ENCODE measurements around the gene PDE2A.

The PDE2A gene

GRCh38 chr11:72627594-72628281 lies 46.5 kb downstream of the PDE2A start:
- no peak overlapping the region for H3K4me3 ChIP-seq (replicated peaks; ENCODE audit: low read depth, low read length)
- TF ChIP-seq, protein P1, sequence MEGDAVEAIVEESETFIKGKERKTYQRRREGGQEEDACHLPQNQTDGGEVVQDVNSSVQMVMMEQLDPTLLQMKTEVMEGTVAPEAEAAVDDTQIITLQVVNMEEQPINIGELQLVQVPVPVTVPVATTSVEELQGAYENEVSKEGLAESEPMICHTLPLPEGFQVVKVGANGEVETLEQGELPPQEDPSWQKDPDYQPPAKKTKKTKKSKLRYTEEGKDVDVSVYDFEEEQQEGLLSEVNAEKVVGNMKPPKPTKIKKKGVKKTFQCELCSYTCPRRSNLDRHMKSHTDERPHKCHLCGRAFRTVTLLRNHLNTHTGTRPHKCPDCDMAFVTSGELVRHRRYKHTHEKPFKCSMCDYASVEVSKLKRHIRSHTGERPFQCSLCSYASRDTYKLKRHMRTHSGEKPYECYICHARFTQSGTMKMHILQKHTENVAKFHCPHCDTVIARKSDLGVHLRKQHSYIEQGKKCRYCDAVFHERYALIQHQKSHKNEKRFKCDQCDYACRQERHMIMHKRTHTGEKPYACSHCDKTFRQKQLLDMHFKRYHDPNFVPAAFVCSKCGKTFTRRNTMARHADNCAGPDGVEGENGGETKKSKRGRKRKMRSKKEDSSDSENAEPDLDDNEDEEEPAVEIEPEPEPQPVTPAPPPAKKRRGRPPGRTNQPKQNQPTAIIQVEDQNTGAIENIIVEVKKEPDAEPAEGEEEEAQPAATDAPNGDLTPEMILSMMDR (IDR thresholded peaks at IDR 0.05; ENCODE audit: low read depth, low read length, missing control alignments) = no peak

GRCh38 chr11:72626414-72626936 lies 47.7 kb downstream of the PDE2A start:
- no peak for DNase-seq (ENCODE audit: extremely low read depth, low read depth)
- no peak overlapping the region for H3K4me3 ChIP-seq (replicated peaks; ENCODE audit: low read depth, low read length)
- TF ChIP-seq, protein P1 (IDR thresholded peaks at IDR 0.05; ENCODE audit: low read depth, low read length, missing control alignments) = no peak

More at GRCh38 chr11:72627594-72628281, 46.5 kb downstream of the PDE2A start:
- DNase-seq (ENCODE audit: extremely low read depth, low read depth) = no peak

DNA sequence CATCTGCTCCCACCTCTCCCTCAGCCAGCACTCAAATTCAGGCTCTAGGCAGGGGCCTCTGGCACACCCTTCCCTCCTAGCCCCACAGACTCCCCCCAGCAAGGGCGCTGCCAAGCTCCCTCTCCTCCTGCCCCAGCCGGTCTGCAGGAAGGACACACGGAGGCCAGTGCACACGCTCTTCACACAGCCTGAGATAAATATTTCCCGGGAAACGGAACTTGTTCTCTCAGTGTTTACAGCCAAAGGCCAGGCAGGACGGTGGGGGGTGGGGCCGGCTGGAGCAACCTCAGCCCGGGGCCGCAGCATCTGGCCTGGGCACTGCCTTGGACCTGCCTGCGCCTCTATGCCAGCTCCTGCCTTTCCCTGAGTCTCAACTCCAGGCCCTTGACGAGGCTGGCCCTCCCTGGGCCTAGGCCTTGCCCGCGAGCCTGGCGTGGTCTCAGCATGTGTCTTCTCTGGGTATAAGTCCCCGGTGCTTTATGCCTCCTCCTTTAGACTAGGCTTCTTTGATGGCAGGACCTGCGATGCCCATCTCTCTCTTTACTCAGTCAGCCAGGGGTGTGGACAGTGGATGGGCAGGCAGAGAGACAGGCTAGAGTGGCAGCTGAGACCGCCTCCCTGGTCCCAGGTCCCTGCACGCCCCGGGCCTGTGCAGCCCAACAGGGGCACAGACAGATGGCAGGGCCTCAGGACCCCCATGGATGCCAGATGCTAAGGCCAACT lies 48.4 kb downstream of the PDE2A start:
- no peak for DNase-seq (ENCODE audit: extremely low read depth, low read depth)
- H3K4me3 ChIP-seq (replicated peaks; ENCODE audit: low read depth, low read length) = no peak overlapping the region
- TF ChIP-seq, protein P1 (IDR thresholded peaks at IDR 0.05; ENCODE audit: low read depth, low read length, missing control alignments) = no peak

DNA sequence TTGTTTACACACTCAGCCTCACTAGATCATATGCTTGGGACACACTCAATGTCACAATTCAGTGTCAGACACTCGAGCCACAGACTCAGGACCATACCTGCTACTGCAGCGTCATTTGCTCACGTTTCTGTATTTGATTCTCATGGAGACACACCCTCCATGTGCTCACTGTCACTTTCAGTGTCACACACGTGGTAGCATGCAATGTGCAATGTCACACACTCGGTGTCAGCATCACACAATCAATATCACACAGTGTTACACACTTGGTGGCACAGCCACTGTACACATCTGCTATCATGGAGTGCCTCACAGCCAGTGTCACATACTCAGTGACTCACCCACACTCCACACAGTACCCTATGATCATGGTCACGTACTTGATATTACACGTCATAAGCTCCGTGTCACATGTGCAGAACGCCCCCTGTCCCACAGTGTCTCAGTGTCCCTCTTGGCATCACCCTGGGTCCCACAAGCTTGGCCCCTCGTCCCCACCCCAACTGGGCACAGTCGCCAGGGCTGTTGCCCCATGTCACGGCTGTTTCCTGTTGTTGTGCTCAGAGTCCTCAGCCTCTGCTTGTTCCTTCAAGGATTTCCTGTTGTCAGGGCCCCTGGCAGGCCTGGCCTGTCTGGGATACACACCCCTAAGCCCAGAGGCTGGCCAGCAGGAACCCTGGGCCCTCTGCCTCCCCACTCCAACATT lies 49.6 kb downstream of the PDE2A start:
- no peak overlapping the region for H3K4me3 ChIP-seq (replicated peaks; ENCODE audit: low read depth, low read length)
- TF ChIP-seq, protein P1 (IDR thresholded peaks at IDR 0.05; ENCODE audit: low read depth, low read length, missing control alignments) = no peak
- no peak for DNase-seq (ENCODE audit: extremely low read depth, low read depth)

DNA sequence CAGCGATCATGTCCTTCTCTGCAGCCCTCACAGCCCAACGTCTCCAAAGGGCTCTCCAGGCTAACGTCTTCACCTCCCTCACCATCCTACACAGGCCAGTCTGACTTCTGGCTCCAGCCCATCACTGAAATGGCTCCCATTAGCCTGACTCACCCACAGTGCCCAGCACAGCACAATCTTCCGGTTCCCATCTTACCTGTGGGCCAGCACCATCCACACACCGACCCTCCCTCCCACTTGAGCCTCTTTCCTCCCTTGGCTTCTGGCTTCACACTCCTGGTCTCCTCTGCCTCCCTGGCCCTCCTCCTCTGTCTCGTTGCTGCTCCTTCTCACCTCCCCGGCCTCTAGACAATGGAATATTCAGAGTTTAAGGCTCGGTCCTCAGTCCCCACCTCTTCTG lies 51.2 kb downstream of the PDE2A start:
- no peak overlapping the region for H3K4me3 ChIP-seq (replicated peaks; ENCODE audit: low read depth, low read length)
- DNase-seq (ENCODE audit: extremely low read depth, low read depth) = no peak
- TF ChIP-seq, protein P1 (IDR thresholded peaks at IDR 0.05; ENCODE audit: low read depth, low read length, missing control alignments) = no peak

DNA sequence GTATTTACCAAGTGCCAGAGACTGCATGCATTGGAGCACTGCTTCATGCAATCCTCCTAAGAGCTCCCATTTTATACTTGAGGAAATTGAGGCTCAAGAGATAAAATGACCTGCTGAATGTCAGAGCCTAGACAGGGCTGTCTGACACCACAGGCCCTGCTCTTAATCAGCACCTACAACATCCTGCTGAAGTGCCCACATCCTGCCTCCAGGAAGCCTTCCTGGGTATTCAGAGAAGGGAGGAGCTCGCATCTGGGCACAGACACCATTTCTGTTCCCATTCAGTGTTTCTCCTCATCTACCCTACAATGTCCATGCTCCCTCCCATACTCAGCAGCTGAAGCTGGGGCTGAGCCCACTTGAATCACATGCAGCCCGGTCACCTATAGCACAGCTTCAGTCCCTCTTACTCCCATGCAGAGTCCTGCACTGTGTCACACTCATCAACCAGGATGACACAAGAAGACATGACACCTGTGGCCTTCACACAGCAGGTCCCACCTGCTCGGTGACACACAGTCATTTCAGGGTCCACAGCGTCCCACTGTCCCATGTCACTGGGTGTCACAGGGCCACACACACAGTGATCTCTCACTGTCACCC lies 53.1 kb downstream of the PDE2A start:
- DNase-seq (ENCODE audit: extremely low read depth, low read depth) = no peak
- H3K4me3 ChIP-seq (replicated peaks; ENCODE audit: low read depth, low read length) = no peak overlapping the region
- TF ChIP-seq, protein P1 (IDR thresholded peaks at IDR 0.05; ENCODE audit: low read depth, low read length, missing control alignments) = no peak
